Measurements from ENCODE around the gene KCNJ3.
"Not testable (repeated sequence)": the region's sequence is repeated elsewhere in the genome, so short reads cannot be mapped to it uniquely, and the experiment has no call there.

Gene KCNJ3

GRCh38 chr2:154846842-154847241, 148.3 kb downstream of the KCNJ3 start:
- no peak for DNase-seq (ENCODE audit: low spot score)

DNA sequence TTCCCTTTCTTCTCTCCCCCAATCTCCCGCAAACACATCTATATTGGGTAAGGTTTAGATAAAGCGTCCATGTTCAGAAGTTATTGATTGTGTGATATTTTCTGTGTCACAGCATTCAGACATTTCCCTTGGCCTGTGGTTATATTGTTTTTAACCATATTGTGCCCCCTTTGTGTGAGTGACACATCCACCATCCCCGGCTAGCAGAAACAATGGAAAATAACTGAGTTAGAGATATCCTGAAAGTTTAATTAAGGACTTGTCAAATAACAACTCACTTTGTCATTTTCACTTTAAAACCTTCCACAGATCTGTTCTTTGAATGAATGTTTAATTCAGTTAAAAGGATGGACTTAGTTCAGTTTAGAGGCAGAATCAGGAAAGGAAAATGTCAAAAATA, 151.0 kb downstream of the KCNJ3 start:
- DNase-seq (ENCODE audit: low spot score), result no peak

DNA sequence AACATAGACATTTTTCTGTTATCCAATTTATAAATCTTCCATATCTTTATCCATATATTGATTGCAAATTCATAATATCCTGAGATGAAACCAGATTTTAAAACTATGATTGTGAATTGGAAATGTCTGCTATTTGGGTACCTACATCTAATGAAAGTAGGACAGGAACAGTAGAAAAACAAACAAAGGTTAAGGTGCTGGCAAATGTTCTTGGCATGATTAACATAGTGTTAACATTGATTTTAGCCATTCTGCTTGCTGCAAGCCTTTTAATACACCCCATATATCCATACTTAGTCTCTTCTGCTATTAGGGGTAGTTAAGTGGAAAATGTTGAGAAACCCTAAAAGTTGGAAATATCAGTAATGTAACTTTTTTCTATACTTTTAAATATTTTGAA, 152.0 kb downstream of the KCNJ3 start:
- DNase-seq (ENCODE audit: low spot score), result no peak

DNA sequence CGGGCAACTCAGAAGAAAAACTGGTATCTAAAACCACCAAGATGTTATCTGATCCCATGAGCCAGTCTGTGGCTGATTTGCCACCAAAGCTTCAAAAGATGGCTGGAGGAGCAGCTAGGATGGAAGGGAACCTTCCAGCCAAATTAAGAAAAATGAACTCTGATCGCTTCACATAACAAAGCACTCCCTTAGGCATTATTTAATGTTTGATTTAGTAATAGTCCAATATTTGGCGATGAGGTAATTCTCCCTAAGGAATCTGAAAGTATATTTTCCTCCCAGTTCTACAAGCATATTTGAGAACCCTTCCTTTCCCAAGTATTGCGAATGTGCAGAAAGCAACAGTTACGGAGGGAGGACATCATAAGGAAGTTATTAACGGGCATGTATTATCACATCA, 156.6 kb downstream of the KCNJ3 start:
- no peak for DNase-seq (ENCODE audit: low spot score)

- DNase-seq (ENCODE audit: low spot score), result not testable (repeated sequence)
These were observed 168.7 kb downstream of the KCNJ3 start for GRCh38 chr2:154867151-154867550.

DNA sequence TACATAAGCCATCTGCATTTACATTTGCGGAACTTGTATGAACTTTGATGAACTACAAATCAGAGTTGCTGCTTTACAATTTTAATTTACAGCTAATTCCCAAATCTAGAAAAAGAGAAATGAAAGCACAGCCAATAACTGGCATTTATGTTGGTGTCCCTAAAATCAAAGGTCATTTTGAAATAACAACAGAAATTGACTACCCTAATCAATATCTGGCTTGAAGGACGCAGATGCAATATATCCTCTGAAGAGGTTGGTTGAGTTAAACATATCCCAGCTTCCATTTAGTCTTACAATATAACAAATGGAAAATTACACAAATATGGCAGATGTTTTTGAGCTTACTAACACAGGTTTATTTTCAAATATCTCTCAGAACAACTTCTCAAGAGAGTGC, 177.5 kb downstream of the KCNJ3 start:
- no peak for DNase-seq (ENCODE audit: low spot score)

DNA sequence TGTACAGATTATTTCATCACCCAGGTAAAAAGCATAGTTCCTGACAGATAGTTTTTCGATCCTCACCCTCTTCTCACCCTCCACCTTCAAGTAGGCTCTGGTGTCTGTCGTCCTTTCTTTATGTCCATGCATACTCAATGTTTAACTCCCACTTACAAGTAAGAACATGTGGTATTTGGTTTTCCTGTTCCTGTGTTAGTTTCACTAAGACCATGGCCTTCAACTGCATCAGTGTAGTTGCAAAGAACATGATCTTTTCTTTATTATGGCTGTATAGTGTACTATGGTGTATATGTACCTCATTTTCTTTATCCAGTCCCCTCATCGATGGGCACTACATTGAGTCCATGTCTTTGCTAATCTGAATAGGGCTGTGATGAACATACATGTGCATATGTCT, 184.2 kb downstream of the KCNJ3 start:
- DNase-seq (ENCODE audit: low spot score), result no peak

DNA sequence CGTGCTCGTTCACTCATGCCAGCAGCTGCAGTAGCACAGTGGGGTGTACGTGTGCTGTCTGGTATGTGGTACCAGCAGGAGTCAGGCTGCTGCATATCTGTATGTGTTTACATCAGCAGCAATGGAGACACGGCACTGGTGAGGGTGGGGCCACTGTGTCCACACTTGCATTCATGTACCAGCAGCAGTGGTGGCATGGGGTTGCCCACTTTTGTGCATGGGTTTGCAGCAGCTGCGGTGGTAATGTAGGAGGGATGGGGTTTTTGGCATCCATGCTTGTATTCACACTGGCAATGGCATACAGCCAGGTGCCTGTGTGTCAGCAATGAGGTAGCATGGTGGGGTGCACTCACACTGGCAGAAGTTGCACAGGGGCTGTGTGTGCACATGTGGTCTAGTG, 187.8 kb downstream of the KCNJ3 start:
- DNase-seq (ENCODE audit: low spot score), result no peak

DNA sequence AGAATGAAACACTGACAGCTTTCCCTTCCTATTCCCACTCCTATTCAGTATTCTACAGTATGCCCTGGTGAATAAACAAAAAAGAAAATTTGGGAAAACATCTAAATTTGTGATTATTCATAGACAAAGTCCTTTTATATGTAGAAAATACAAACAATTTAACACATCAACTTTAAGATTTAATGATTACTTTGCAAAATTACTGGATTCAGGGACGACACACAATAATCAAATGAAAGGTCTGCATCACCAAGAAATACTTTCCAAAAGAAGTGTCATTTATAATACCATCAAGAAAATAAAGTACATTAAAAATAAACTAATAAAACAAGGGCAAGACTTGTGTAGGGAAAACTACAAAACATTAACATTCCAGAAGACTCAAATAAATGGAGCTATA, 199.8 kb downstream of the KCNJ3 start:
- DNase-seq (ENCODE audit: low spot score), result no peak

DNA sequence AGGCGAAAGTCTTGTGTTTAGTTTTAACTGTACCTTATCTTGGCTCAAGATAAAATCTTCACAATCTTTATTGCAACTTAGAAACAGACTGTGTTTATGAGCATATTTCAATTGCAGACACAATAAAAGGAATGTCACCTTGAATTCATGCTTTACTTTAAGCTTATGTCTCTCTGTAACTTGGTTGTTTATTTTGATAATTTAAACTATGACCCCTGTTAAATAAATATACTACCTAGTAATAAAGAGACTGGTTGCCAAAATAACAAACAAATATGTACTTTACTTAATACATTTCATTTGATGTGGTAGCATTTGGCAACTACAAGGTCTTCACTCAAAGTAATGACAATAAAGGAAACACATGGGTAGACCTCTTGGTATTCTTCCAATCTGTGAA, 202.6 kb downstream of the KCNJ3 start:
- DNase-seq (ENCODE audit: low spot score), result no peak
